Measurements from ENCODE around the gene VGLL4.
A peak's percentile ranks its signal among the peaks of the same experiment; 100 is the strongest.
"Not testable (repeated sequence)": the region's sequence is repeated elsewhere in the genome, so short reads cannot be mapped to it uniquely, and the experiment has no call there.

Gene VGLL4

GRCh38 chr3:11643605-11644087 lies at the start of gene VGLL4:
Gene VGLL4 (minus strand): TSS chr3:11643915. CDS start chr3:11643518, 397 bp downstream.
- peak; percentile 65 to 76 for DNase-seq

GRCh38 chr3:11692532-11692813 lies 48.8 kb upstream of the VGLL4 start:
- DNase-seq, result no peak

GRCh38 chr3:11691767-11692531 lies 48.2 kb upstream of the VGLL4 start:
- no peak for DNase-seq

- DNase-seq, result no peak
These were observed 47.4 kb upstream of the VGLL4 start for GRCh38 chr3:11690863-11691766.

- no peak for DNase-seq
These were observed 46.0 kb upstream of the VGLL4 start for GRCh38 chr3:11689749-11690148.

- not testable (repeated sequence) for DNase-seq
These were observed 41.3 kb upstream of the VGLL4 start for GRCh38 chr3:11684980-11685379.

- DNase-seq, result no peak
These were observed 36.8 kb upstream of the VGLL4 start for GRCh38 chr3:11680509-11680908.

GRCh38 chr3:11679964-11680363 lies 36.2 kb upstream of the VGLL4 start:
- no peak for DNase-seq

- no peak for DNase-seq
These were observed 28.6 kb upstream of the VGLL4 start for GRCh38 chr3:11672363-11672762.

- DNase-seq, result peak in 1 of 2 donors; percentile 6
These were observed 28.0 kb upstream of the VGLL4 start for GRCh38 chr3:11671648-11672100.

GRCh38 chr3:11668243-11669235 lies 24.8 kb upstream of the VGLL4 start:
- no peak for DNase-seq

GRCh38 chr3:11665331-11665730 lies 21.6 kb upstream of the VGLL4 start:
- DNase-seq, result no peak

- DNase-seq, result peak in 1 of 2 donors; percentile 10
These were observed 18.8 kb upstream of the VGLL4 start for GRCh38 chr3:11662392-11662990.

- DNase-seq, result peak in 1 of 2 donors; percentile 10
These were observed 18.1 kb upstream of the VGLL4 start for GRCh38 chr3:11661827-11662226.

- no peak for DNase-seq
These were observed 17.4 kb upstream of the VGLL4 start for GRCh38 chr3:11661052-11661656.

- no peak for DNase-seq
These were observed 16.5 kb upstream of the VGLL4 start for GRCh38 chr3:11660242-11660641.

- no peak for DNase-seq
These were observed 14.5 kb upstream of the VGLL4 start for GRCh38 chr3:11658180-11658579.

- no peak for DNase-seq
These were observed 11.6 kb upstream of the VGLL4 start for GRCh38 chr3:11655196-11655928.

GRCh38 chr3:11654166-11654565 lies 10.5 kb upstream of the VGLL4 start:
- DNase-seq, result no peak

GRCh38 chr3:11653298-11654055 lies 9.8 kb upstream of the VGLL4 start:
- DNase-seq, result no peak
